SU-DHL-6 (cell line): ENCODE measurements around the gene SDK2.

Source experiments
- EZH2phosphoT487 ChIP-seq: fragments of 200-600 bp; sonication (generic), shearing (Covaris generic); conservative IDR thresholded peaks from 2 replicates; pipeline ENCODE4 v1.6.1; 2018; ENCODE audit warnings: mild to moderate bottlenecking, antibody characterized with exemption, low read length, moderate library complexity, mixed read lengths
- TF ChIP-seq, protein P1 (sequence below): fragments of 200-600 bp; sonication (generic); IDR thresholded peaks from one replicate; pipeline ENCODE4 v1.5.1; 2017; ENCODE audit warnings: antibody characterized with exemption, mild to moderate bottlenecking, low read length, moderate library complexity; ENCODE audit not compliant: insufficient read depth, poor library complexity, severe bottlenecking

DNA sequence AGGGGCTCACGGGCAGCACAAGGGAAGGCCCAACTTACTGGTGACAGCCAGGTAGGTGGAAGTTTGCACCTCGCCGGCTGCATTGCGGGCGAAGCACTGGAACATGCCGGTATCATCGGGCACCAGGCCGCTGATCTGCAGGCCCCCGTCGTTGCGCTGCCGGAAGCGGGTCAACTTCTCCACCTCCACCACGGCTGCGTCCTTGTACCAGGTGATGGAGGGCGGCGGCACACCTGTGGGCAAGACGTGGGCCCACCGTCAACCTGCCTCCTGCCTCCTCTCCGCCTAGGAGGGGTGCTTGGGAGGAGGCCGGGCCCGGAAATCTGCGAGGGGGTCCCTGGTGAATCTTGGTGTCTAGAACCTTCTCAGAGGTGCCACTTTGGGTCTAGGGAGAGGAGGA, 208.8 kb downstream of the SDK2 start:
- TF ChIP-seq, protein P1, sequence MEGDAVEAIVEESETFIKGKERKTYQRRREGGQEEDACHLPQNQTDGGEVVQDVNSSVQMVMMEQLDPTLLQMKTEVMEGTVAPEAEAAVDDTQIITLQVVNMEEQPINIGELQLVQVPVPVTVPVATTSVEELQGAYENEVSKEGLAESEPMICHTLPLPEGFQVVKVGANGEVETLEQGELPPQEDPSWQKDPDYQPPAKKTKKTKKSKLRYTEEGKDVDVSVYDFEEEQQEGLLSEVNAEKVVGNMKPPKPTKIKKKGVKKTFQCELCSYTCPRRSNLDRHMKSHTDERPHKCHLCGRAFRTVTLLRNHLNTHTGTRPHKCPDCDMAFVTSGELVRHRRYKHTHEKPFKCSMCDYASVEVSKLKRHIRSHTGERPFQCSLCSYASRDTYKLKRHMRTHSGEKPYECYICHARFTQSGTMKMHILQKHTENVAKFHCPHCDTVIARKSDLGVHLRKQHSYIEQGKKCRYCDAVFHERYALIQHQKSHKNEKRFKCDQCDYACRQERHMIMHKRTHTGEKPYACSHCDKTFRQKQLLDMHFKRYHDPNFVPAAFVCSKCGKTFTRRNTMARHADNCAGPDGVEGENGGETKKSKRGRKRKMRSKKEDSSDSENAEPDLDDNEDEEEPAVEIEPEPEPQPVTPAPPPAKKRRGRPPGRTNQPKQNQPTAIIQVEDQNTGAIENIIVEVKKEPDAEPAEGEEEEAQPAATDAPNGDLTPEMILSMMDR: no peak
- TF ChIP-seq EZH2phosphoT487: no peak
